ENCODE data around the gene UBE2V1.
"Not testable (repeated sequence)": the region's sequence is repeated elsewhere in the genome, so short reads cannot be mapped to it uniquely, and the experiment has no call there.

The UBE2V1 gene

DNA sequence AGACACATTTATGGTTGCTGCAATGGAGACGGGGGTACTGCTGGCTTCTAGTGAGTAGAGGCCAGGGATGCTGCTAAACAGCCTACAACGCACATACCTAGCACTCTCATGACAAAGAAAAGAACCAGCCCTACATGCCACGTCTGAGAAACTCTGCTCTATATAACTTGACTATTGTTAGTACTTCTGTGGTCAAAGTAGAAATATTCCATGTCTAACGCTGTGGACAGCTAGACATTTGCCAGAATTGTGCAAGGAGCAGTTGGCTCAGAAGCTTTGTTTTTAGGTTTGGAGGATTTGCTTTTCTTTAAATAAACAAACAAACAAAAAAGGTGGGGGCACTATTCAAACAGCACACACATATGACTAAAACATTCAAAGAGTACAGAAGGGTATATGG, 20.5 kb downstream of the UBE2V1 start:
- no peak for DNase-seq

DNA sequence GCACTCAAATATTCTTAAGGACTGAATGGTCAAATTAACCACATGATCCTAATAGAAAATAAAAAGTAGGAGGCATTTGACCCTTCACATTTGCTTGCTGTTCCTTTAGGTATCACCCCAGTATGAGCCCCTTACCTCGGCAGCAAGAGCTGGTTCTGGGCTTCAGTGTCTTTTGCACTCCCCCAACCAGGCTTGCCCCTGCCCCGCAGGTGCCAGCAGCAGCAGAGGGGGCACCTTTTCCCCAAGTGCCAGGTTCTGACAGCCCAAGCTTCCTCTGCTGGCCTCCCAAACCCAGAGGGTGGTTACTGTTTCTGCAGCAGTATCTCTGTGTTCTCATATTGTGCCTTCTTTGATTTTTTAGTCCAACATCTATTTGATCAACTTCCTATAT, 23.2 kb downstream of the UBE2V1 start:
- DNase-seq, result no peak

DNA sequence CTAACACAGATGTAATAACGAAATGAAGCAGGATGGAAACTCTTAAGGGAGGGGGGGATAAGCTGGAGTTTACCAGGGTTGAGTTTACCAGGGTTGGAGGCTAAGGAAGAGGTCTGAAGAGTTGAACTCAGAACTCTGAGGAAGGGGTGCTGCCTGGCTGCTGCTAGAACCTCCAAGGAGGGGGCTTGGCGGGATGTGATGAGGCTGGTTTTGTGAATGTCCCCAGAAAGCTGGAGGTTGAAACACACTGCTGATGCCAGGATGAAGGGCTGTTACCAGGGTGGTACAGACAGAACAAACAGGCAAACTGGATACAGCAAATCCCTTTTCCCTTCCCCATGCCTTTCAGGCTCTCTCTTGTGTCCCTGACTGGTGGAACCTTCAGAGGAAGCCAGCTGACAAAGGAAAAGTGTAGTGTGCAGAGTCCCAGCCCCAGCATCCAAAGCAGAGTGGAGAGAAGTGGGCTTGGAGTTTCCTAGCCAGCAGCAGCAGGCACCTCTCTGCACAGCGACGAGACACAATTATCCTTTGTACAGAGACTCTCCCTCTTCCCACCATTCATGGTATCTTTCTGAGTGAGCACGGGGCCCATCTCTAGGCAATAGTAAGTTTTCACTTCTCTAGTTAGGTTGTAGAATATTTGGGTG, 23.7 kb downstream of the UBE2V1 start:
- DNase-seq, result no peak

DNA sequence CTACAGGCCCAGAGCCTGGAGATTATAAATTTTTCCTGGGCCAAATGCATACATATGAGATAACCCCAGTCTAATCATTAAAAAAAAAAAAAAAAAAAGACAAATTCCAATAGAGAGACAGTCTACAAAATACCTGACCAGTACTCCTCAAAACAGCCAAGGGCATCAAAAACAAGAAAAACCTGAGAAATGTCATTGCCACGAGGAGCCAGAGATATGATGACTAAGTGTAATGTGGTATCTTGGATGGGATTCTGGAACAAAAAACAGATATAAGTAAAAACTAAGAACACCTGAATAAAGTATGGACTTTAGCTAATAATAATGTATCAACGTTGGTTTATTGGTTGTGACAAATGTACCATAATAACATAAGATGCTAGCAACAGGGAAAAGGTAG, 24.9 kb downstream of the UBE2V1 start:
- no peak for DNase-seq

DNA sequence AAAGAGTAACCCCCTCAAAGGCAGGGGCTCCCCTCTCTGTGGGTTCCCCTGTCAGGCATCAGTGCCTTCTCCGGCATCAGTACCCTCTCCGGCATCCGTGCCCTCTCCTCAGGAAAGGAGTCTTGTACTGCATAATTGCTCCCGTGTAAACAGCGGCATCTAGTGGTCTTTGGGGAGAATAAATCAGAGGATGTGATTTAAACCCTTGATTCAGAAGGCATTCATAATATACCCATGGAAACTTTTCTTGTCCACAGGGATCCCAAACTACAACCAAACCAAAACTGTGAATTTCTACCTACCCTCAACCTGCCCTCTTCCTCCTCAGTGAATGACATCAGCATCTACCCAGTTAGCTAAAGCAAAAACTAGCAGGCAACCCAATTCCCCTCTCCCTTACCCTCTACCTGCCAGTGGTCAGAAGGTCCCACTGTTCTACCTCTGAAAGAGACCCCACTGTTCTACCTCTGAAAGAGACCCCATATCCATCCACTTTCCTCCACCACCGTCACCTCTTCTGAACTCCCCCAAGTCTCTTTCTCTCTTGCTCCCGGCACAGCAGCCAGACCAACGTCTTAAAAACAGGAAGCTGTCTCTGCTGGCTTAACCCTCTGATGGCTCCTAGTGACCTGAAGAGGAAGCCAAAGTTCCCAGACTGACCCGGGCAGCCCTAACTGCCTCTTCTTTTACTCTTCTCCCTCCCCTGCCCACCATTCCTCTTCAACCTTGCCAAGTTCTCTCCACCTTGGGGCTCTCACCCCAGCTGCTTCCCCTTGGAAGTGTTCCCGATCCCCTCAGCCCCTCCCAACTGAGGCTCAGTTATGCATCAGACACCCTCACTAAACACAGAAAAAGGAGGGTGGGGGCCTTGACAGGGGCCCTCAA, 27.2 kb downstream of the UBE2V1 start:
- DNase-seq, result peak; percentile 68

DNA sequence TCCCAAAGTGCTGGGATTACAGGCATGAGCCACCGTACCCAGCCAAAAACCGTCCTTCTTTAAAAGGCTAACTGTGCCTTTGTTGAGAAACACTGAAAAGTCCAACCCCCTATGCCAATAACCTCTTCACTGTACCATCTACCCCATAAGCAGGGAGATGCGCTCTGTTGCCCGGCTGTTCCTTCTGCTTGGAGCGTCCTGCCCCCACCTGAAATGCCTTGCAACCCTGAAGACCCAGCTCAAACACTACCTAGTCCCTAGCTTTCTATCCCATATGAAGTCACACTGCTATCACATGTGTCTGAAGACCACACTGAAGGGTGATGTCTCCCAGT, 27.8 kb downstream of the UBE2V1 start:
- no peak for DNase-seq

DNA sequence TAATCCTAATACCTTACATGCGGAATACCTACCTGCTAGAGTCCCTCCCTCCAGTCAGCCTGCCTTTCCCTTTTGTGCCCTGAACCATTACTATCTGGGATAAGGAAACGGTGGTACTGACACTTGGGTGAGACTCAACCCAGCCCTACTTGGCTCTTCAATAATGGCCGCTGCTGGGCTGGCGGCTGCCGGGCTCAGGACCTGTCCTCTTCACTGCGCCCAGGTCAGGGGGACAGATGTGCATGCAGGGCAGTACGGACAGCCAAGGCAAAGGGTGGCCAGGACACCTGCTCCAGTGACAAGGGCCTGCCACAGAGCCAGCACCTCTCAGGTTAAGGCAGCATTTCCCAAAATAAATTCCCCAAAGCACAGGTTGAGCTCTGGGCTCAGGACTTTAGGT, 29.9 kb downstream of the UBE2V1 start:
- DNase-seq, result no peak

DNA sequence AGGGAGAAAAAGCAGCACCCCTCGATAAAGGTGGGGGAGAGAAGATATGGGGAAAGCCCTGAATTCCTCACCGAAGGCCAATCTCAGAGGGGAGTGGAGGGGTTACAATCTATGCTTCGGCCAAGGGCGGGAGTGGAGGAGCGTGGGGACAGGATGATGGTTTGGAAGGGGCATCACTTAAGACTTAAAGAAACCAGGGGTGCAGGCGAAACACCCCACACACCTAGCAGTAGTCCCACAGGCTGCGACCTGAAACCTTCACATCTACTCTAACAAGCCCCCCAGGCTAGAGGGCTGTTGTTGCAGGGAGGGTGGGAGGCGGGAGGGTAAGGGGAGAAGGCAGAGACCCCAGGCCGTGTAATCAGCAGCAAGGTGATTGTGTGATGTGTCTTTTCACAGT, 30.9 kb downstream of the UBE2V1 start:
- DNase-seq, result not testable (repeated sequence)

DNA sequence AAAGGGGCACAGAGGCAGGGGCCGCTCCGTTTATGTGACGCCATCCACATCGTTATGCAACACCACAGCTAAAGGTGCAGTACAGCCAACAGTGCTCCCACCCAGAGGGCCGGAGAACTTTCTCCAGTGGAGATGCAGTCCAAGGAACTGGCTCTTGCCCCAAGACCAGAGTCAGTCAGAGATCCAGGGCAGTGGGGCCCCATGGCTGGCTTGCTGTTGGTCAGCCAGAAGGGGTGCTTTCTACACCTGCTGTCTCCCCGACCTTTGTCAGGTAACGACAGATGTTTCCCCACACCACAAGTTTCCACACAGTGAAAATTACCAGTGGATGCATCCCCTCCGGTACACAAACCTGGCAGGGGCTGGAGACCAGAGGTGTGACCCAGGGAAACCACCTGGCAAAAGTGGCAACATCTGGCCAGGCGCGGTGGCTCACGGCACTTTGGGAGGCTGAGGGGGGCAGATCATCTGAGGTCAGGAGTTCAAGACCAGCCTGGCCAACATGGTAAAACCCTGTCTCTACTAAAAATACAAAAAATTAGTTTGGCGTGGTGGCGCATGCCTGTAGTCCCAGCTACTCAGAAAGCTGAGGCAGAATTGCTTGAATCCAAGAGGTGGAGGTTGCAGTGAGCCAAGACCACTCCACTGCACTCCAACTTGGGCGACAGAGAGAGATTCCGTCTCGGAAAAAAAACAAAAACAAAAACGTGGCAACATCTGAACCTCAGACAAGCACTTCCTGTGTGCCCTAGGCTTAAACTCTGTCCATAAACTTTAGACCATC, 34.9 kb downstream of the UBE2V1 start:
- DNase-seq, result no peak

DNA sequence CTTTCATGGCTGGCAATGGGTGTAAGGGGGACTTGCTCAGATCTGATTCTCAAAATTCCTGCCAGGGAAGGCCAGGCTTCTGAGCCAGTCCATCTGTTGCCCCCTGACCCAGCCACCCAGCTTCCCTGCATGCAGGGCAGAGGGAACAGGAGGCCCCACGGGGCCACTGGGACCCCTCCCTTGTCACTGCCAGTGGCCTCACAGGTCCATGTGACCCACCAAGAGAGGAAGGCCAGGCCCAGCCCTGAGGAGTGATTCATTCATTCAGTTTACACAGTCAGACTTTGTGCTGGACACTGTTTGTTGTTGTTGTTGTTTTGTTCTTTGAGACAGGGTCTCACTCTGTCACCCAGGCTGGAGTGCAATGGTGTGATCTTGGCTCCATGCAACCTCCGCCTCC, 39.5 kb downstream of the UBE2V1 start:
- no peak for DNase-seq

DNA sequence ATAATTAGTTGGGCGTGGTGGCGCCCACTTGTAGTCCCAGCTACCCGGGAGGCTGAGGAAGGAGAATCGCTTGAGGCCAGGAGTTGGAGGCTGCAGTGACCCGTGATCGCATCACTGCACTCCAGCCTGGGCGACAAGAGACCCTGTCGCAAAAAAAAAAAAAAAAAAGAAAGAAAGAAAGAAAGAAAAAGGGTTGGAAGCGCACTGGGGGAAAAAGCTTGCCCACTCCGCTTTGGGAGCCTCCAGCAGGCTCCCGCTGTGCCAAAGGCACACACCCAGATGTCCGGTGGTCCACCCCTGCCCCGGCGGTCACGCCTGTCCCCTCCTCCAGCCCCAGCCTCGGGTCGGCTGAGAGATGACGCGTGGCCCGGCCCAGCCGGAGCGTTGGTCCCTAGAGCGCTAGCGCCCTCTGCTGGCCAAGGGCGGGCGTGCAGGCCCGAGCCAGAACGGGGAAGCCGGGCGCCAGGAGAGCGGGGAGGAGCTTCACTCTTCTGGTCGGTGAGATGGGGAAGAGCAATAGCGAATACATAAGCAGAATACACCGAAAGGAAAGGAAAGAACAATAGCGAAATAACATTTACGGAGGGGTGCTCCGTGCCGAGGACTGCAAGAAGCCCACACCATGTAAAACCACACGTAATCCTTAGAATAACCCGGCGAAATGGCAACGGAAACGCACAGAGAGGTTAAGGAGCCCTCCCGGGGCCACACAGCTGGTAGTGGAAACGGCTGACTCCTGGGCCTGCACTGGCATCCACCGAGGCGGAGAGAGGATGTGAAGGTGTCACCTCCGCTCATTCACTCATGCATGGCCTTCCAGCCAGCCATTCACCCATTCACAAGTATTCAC, 41.7 kb downstream of the UBE2V1 start:
- DNase-seq, result peak; percentile 77

DNA sequence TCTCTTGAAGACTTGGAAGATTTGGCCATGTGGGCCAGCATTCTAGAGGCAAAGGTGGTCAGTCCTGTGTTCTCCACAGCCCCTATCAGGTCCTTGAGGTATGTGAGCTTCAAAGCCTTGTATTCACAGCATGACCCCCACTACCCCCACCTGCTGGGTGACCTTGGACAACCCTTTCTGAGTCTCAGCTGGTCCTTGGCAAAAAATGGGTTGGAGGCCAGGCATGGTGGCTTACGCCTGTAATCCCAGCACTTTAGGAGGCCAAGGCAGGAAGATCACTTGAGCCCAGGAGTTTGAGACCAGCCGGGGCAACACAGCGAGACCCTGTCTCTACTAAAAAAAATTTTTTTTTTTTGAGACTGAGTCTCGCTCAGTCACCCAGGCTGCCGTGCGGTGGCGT, 42.6 kb downstream of the UBE2V1 start:
- no peak for DNase-seq

DNA sequence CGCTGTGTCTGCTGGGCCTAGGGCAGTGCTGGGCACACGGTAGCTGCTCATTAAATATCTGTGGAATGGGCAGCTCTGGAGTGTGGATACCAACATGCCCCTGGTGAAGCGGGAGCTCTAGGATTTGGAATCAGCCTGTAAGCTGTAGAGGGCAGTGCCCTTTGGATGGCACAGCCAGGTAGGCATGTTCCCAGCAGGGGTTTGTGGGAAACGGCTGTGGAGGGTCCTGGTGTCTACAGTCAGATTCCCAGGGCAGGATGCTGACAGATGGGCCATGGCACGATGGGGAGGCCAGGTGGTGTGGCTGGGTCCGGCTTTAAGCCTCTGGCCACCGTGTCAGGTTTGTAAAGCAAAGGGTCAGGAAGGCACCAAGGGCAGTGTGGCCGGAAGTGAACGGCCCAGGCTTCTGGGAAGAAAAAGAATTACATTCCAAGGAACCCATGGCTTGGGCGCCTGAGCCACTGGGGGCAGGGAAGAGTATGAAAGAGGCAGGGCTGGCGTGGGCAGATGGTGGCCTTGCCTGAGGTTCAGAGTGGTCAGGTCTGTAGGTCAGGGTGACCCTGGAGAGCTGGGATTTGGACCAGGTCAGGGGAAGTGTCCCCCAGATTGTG, 44.8 kb downstream of the UBE2V1 start:
- DNase-seq, result no peak

DNA sequence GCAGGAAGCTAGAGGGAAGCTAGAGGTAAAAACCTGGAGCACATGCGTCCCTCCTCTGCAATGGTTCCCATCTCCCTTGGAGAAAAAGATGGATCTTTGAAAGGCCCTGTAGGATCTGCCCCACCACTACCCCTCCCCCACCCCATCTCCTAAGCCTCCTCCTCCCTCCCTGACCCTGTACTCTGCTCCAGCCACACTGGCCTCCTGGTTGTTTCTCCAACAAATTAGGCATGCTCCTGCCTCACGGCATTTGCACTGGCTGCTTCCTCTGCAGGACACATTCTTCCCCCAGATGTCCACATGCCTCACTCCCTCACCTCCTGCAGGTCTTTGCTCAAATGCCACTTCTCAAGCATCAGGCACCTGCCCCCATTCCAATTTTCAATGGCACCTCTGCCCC, 45.5 kb downstream of the UBE2V1 start:
- DNase-seq, result no peak

DNA sequence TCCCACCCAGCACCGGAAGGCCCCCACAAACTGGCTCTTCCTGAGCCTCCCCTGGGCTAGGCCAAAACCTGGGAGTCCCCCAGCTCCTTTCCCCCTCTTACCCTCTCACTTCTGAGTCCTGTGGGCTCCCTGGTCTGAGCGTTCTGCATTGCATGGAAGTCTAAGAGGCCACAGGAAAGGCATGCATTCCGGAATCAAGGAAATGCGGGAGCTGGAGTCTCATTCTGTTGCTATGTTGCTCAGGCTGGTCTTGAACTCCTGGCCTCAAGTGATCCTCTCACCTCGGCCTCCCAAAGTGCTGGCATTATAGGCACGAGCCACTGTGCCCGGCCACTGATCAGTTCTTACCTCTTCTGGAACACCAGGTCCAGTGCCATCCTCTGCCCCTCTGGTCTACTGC, 45.9 kb downstream of the UBE2V1 start:
- no peak for DNase-seq

DNA sequence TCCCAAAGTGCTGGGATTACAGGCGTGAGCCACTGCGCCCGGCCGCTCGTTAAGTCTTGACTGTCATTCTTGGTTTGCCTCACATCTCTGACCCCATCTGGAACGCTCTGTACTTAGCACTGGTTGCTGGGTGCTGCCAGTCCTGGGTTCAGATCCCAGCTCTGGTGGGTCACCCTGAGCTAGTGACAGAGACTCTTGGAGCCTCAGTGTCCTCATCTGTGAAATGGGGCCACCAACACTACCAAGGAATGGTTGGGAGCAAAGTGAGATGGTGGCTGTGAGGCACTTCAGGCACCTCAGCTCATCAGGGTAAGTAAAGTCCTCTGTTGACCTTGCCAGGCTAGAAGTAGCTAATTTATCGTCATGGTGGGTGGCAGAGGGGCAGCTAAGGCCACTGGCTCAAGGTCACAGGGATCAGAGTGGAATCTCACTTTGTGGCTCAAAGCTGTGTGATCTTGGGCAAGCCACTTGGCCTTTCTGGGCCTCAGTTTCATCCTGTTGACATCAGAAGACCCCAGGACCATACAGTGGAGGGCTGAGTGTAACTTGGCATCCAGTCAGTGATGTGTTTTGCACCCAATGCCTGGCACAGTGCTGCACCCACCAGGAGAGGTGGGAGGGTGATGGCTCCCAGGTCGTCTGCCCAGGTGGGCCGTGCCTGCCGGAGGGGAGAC, 46.7 kb downstream of the UBE2V1 start:
- DNase-seq, result no peak

DNA sequence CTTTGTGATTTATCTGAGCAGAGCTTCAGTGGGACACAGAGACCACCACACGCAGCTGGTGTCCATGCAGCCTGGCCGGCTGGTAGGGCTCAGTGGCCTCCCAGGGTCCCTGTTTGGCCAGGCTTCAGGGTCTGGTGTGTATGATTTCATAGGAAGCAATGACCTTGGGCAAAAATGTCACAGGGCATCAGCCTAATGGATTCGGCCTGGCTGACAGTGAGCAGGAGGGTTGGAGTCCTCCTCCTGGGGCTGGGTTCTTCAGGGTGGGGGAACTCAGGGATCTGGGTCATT, 47.7 kb downstream of the UBE2V1 start:
- no peak for DNase-seq

DNA sequence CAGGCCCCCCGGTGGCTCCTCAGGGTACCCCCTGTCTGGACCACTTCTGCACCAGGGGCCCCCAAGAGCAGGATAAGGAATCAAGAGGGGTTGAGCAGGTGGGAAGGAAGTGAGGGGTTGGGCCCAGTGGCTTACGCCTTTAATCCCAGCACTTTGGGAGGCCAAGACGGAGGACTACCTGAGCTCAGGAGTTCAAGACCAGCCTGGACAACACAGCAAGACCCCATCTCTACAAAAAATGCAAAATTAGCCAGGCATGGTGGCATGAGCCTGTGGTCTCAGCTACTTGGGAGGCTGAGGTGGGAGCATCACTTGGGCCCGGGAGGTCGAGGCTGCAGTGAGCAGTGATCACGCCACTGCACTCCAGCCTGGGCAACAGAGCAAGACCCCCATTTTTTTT, 49.2 kb downstream of the UBE2V1 start:
- DNase-seq, result not testable (repeated sequence)

DNA sequence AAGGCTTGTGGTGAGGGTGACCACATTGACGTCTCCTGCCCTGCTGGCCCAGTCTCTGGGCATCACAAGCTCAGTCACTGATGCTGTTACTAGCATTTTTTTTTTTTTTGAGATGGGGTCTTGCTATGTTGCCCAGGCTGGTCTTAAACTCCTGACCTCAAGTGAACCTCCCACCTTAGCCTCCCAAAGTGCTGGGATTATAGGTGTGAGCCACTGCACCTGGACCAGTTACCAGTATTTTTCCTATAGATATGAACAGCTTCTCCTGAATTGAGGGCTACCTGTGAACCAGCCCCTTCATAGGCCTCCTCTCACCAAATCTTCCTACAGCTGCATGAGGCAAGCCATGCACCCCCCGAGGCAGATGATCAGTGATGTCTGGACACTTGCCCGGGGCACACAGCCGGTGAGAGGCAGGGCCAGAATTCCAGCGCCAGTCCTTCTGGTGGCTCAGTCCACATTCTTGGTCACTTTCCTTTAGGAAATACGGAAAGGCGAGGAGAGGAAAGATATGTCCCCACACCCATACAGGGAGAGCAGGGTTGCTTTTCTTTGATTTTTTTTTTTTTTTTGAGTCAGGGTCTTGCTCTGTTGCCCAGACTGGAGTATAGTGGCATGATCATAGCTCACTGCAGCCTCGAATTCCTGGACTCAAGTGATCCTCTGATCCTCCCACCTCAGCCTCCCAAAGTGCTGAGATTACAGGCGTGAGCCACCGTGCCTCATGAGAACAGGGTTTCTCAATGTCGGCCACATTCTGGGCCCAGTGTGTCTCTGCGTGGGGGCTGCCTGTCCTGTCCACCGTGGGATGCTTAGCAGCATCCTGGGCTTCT, 50.7 kb downstream of the UBE2V1 start:
- DNase-seq, result no peak

DNA sequence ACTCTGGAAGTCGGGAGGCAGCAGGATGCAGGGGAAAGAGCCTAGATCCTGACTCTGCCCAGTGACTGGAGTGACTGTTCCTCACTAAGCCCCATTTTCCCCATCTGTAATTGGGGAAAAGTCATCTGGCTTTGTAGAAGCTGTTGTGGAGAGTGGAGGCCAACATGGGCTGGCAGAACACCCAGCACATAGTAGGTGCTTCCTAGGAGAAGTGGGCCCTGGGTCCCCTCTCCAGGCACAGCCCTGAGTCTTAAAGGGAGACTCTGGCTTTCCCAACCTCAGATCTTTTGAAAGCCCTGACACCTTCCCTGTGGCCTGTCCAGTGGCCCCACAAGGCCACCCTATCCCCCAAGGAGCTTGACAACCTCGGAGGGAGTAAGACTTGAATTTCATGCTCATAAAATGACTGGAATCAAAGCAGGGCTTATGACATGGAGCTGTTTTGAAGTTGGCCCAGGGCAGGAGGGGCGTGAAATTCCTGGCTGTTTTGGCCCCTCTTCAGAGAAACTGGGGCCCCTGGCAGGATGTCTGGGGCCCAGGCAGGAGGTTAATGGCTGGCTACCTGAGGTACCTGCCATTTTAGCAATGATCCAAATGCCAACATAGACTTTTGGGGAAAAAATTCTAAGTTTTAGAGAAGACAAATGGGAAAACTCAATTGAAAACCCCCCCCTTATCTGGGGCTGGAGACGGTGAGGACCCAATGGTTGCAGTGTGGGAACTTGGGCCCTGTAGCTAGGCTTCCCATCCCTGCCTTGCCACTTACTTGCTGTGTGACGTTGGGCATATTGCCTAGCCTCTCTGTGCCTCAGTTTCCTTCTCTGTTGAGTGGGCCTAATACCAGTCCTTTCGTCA, 51.6 kb downstream of the UBE2V1 start:
- DNase-seq, result no peak
